HG03064 (cell line): ENCODE results near the gene MIAT.
"Not testable (repeated sequence)": the region's sequence is repeated elsewhere in the genome, so short reads cannot be mapped to it uniquely, and the experiment has no call there.

Source experiments
- ATAC-seq: cut with Tn5 transposase; IDR thresholded peaks from one replicate; pipeline ENCODE4 v1.9.1; 2021; ENCODE audit warnings: low read depth; ENCODE audit not compliant: unreplicated experiment

The MIAT gene

GRCh38 chr22:26690654-26691376 lies 33.4 kb downstream of the MIAT start:
- ATAC-seq = no peak

GRCh38 chr22:26691377-26691716 lies 34.0 kb downstream of the MIAT start:
- ATAC-seq = no peak

GRCh38 chr22:26692215-26692614 lies 34.8 kb downstream of the MIAT start:
- ATAC-seq = no peak

GRCh38 chr22:26697151-26697550 lies 39.8 kb downstream of the MIAT start:
- ATAC-seq = no peak

GRCh38 chr22:26700462-26700861 lies 43.1 kb downstream of the MIAT start:
- no peak for ATAC-seq

- no peak for ATAC-seq
These were observed 43.5 kb downstream of the MIAT start for GRCh38 chr22:26700886-26701285.

GRCh38 chr22:26701323-26701722 lies 43.9 kb downstream of the MIAT start:
- no peak for ATAC-seq

GRCh38 chr22:26702906-26703830 lies 45.8 kb downstream of the MIAT start:
- no peak for ATAC-seq

- ATAC-seq = not testable (repeated sequence)
These were observed 48.0 kb downstream of the MIAT start for GRCh38 chr22:26705379-26705778.

- no peak for ATAC-seq
These were observed 49.7 kb downstream of the MIAT start for GRCh38 chr22:26707090-26707489.

- ATAC-seq = no peak
These were observed 50.2 kb downstream of the MIAT start for GRCh38 chr22:26707581-26707980.

- ATAC-seq = no peak
These were observed 51.0 kb downstream of the MIAT start for GRCh38 chr22:26708256-26709009.

GRCh38 chr22:26709617-26710390 lies 52.4 kb downstream of the MIAT start:
- ATAC-seq = no peak

- ATAC-seq = peak; percentile 69
These were observed 54.0 kb downstream of the MIAT start for GRCh38 chr22:26711205-26711963.

- no peak for ATAC-seq
These were observed 54.8 kb downstream of the MIAT start for GRCh38 chr22:26712158-26712557.

GRCh38 chr22:26713823-26714449 lies 56.5 kb downstream of the MIAT start:
- ATAC-seq = no peak

- no peak for ATAC-seq
These were observed 57.6 kb downstream of the MIAT start for GRCh38 chr22:26714971-26715370.

GRCh38 chr22:26715392-26715936 lies 58.1 kb downstream of the MIAT start:
- ATAC-seq = no peak

GRCh38 chr22:26718488-26718887 lies 61.1 kb downstream of the MIAT start:
- ATAC-seq = no peak
